SK-N-SH (cell line): ENCODE results near the gene SNX3.

Source experiments
- ELF1 ChIP-seq: IDR thresholded peaks from 2 replicates; pipeline ENCODE4 v1.4.0; 2012
- EP300 ChIP-seq, 2 experiments: IDR thresholded peaks; 2 replicates each; pipeline versions ENCODE4 v1.4.0 to v1.6.1; 2012; ENCODE audit warnings: borderline replicate concordance in 1 of 2, low read depth in 1 of 2, low read length in 1 of 2
- TF ChIP-seq, protein P1 (sequence below): IDR thresholded peaks from 2 replicates; pipeline ENCODE4 v1.4.0; 2012; ENCODE audit warnings: low read depth, borderline replicate concordance
- TF ChIP-seq, protein P2 (sequence below): fragments of 200-600 bp; sonication (generic); IDR thresholded peaks from 2 replicates; pipeline ENCODE4 v1.6.1; 2017; ENCODE audit warnings: antibody characterized with exemption, mild to moderate bottlenecking, moderate library complexity

DNA sequence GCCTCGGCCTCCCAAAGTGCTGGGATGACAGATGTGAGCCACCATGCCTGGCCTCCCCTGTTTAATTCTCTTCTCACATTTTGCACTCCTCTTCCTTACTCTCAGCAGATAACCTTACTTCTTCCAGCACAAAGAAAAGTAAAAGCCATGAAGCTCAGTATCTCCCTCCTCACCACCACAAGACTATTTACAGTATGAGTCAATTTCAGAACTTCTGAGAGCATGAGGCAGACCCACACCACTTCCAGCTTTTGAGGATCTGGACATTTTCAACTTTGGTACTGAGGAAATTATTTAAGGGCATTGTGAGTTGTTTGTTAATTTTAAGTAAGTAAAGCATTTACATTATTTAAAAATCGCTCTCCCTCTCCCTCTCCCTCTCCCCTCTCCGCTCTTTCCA lies 8.0 kb upstream of the SNX3 start:
- TF ChIP-seq ELF1 (no peak), EP300 (IDR thresholded peaks at IDR 0.05; ENCODE audit: borderline replicate concordance in 1 of 2, low read depth in 1 of 2, low read length in 1 of 2) (no peak)
- TF ChIP-seq, protein P1, sequence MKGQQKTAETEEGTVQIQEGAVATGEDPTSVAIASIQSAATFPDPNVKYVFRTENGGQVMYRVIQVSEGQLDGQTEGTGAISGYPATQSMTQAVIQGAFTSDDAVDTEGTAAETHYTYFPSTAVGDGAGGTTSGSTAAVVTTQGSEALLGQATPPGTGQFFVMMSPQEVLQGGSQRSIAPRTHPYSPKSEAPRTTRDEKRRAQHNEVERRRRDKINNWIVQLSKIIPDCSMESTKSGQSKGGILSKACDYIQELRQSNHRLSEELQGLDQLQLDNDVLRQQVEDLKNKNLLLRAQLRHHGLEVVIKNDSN: no peak
- TF ChIP-seq, protein P2, sequence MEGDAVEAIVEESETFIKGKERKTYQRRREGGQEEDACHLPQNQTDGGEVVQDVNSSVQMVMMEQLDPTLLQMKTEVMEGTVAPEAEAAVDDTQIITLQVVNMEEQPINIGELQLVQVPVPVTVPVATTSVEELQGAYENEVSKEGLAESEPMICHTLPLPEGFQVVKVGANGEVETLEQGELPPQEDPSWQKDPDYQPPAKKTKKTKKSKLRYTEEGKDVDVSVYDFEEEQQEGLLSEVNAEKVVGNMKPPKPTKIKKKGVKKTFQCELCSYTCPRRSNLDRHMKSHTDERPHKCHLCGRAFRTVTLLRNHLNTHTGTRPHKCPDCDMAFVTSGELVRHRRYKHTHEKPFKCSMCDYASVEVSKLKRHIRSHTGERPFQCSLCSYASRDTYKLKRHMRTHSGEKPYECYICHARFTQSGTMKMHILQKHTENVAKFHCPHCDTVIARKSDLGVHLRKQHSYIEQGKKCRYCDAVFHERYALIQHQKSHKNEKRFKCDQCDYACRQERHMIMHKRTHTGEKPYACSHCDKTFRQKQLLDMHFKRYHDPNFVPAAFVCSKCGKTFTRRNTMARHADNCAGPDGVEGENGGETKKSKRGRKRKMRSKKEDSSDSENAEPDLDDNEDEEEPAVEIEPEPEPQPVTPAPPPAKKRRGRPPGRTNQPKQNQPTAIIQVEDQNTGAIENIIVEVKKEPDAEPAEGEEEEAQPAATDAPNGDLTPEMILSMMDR: no peak
